ENCODE results near the gene SFMBT2.
"Not testable (repeated sequence)": the region's sequence is repeated elsewhere in the genome, so short reads cannot be mapped to it uniquely, and the experiment has no call there.

SFMBT2 gene

GRCh38 chr10:7184660-7185366, 226.0 kb downstream of the SFMBT2 start:
- no peak for DNase-seq (ENCODE audit: low read depth)

GRCh38 chr10:7184116-7184515, 226.7 kb downstream of the SFMBT2 start:
- not testable (repeated sequence) for DNase-seq (ENCODE audit: low read depth)

GRCh38 chr10:7182327-7182726, 228.5 kb downstream of the SFMBT2 start:
- not testable (repeated sequence) for DNase-seq (ENCODE audit: low read depth)

- DNase-seq (ENCODE audit: low read depth) = no peak
These were observed 229.4 kb downstream of the SFMBT2 start for GRCh38 chr10:7181420-7181819.

- DNase-seq (ENCODE audit: low read depth) = no peak
These were observed 231.3 kb downstream of the SFMBT2 start for GRCh38 chr10:7179536-7179935.

GRCh38 chr10:7173948-7174347, 236.9 kb downstream of the SFMBT2 start:
- no peak for DNase-seq (ENCODE audit: low read depth)

- DNase-seq (ENCODE audit: low read depth) = no peak
These were observed 239.0 kb downstream of the SFMBT2 start for GRCh38 chr10:7171825-7172224.

GRCh38 chr10:7170626-7171322, 240.1 kb downstream of the SFMBT2 start:
- no peak for DNase-seq (ENCODE audit: low read depth)

GRCh38 chr10:7168414-7168813, 242.4 kb downstream of the SFMBT2 start:
- DNase-seq (ENCODE audit: low read depth) = no peak

- no peak for DNase-seq (ENCODE audit: low read depth)
These were observed 245.2 kb downstream of the SFMBT2 start for GRCh38 chr10:7165500-7166177.

GRCh38 chr10:7164955-7165354, 245.9 kb downstream of the SFMBT2 start:
- no peak for DNase-seq (ENCODE audit: low read depth)

GRCh38 chr10:7162331-7162730, 248.5 kb downstream of the SFMBT2 start:
- no peak for DNase-seq (ENCODE audit: low read depth)

GRCh38 chr10:7161484-7162250, 249.2 kb downstream of the SFMBT2 start:
- DNase-seq (ENCODE audit: low read depth) = no peak

GRCh38 chr10:7159928-7160327, 250.9 kb downstream of the SFMBT2 start:
- no peak for DNase-seq (ENCODE audit: low read depth)

GRCh38 chr10:7159517-7159916, 251.3 kb downstream of the SFMBT2 start:
- DNase-seq (ENCODE audit: low read depth) = no peak

GRCh38 chr10:7157091-7157490, 253.7 kb downstream of the SFMBT2 start:
- DNase-seq (ENCODE audit: low read depth) = no peak

GRCh38 chr10:7153750-7154149, 257.1 kb downstream of the SFMBT2 start:
- no peak for DNase-seq (ENCODE audit: low read depth)

GRCh38 chr10:7152982-7153381, 257.9 kb downstream of the SFMBT2 start:
- no peak for DNase-seq (ENCODE audit: low read depth)

GRCh38 chr10:7152341-7152740, 258.5 kb downstream of the SFMBT2 start:
- DNase-seq (ENCODE audit: low read depth) = no peak

- DNase-seq (ENCODE audit: low read depth) = no peak
These were observed 259.3 kb downstream of the SFMBT2 start for GRCh38 chr10:7151538-7151937.

GRCh38 chr10:7150349-7150748, 260.5 kb downstream of the SFMBT2 start:
- DNase-seq (ENCODE audit: low read depth) = no peak

- no peak for DNase-seq (ENCODE audit: low read depth)
These were observed 264.6 kb downstream of the SFMBT2 start for GRCh38 chr10:7146189-7146588.
